HG03457 (cell line): Measurements from ENCODE around the gene FBXL5.
A peak's percentile ranks its signal among the peaks of the same experiment; 100 is the strongest.

ENCODE experiments used
- ATAC-seq: cut with Tn5 transposase; IDR thresholded peaks from one replicate; pipeline ENCODE4 v1.9.1; 2021; ENCODE audit warnings: moderate number of reproducible peaks; ENCODE audit not compliant: unreplicated experiment

FBXL5 gene

GRCh38 chr4:15677507-15677988, 22.4 kb upstream of the FBXL5 start:
- no peak for ATAC-seq

GRCh38 chr4:15676899-15677298, 21.7 kb upstream of the FBXL5 start:
- no peak for ATAC-seq

GRCh38 chr4:15676039-15676438, 20.9 kb upstream of the FBXL5 start:
- no peak for ATAC-seq

GRCh38 chr4:15675356-15675755, 20.2 kb upstream of the FBXL5 start:
- ATAC-seq: no peak

GRCh38 chr4:15674926-15675325, 19.8 kb upstream of the FBXL5 start:
- no peak for ATAC-seq

- no peak for ATAC-seq
These were observed 18.9 kb upstream of the FBXL5 start for GRCh38 chr4:15674046-15674445.

- no peak for ATAC-seq
These were observed 18.2 kb upstream of the FBXL5 start for GRCh38 chr4:15673337-15673736.

- ATAC-seq: no peak
These were observed 16.9 kb upstream of the FBXL5 start for GRCh38 chr4:15672101-15672500.

GRCh38 chr4:15670576-15670975, 15.4 kb upstream of the FBXL5 start:
- no peak for ATAC-seq

- no peak for ATAC-seq
These were observed 13.6 kb upstream of the FBXL5 start for GRCh38 chr4:15668566-15669435.

- no peak for ATAC-seq
These were observed 11.8 kb upstream of the FBXL5 start for GRCh38 chr4:15667006-15667405.

- ATAC-seq: no peak
These were observed 10.7 kb upstream of the FBXL5 start for GRCh38 chr4:15665753-15666365.

- no peak for ATAC-seq
These were observed 4.8 kb upstream of the FBXL5 start for GRCh38 chr4:15659768-15660570.

- ATAC-seq: no peak
These were observed 3.6 kb upstream of the FBXL5 start for GRCh38 chr4:15658781-15659180.

- ATAC-seq: no peak
These were observed 3.1 kb upstream of the FBXL5 start for GRCh38 chr4:15658136-15658770.

GRCh38 chr4:15657366-15657765, 2.2 kb upstream of the FBXL5 start:
- no peak for ATAC-seq

- no peak for ATAC-seq
These were observed 897 bp upstream of the FBXL5 start for GRCh38 chr4:15656038-15656470.

- peak; percentile 31 for ATAC-seq
These were observed 449 bp downstream of the FBXL5 start for GRCh38 chr4:15654593-15655222.

- no peak for ATAC-seq
These were observed 1.1 kb downstream of the FBXL5 start for GRCh38 chr4:15653864-15654592.

GRCh38 chr4:15653420-15653819, 1.7 kb downstream of the FBXL5 start:
- no peak for ATAC-seq
